K562 (cell line): ENCODE measurements around the gene OSBP2. TPM values are rescaled to one million over a fixed set of nuclear protein-coding genes. Genes with fewer than 3 reads are reported as not detected.

Experiments used
- ARID1B ChIP-seq: fragments of 450-650 bp; IDR thresholded peaks from 2 replicates; pipeline ENCODE4 v1.6.1; 2016; ENCODE audit warnings: antibody characterized with exemption, mild to moderate bottlenecking, inconsistent platforms
- CUX1 ChIP-seq: fragments of 200-800 bp; sonication (Bioruptor generic); IDR thresholded peaks from 2 replicates; pipeline ENCODE4 v1.6.1; 2016; ENCODE audit warnings: missing genetic modification characterization, missing compliant biosample characterization
- DEAF1 ChIP-seq: fragments of 450-650 bp; formaldehyde crosslinking; IDR thresholded peaks from 2 replicates; pipeline ENCODE4 v1.4.0; 2020; ENCODE audit warnings: mild to moderate bottlenecking, moderate library complexity
- EP400 ChIP-seq: fragments of 450-650 bp; IDR thresholded peaks from 2 replicates; pipeline ENCODE4 v1.6.1; 2017; ENCODE audit warnings: antibody characterized with exemption, mild to moderate bottlenecking, moderate library complexity
- HDAC3 ChIP-seq: fragments of 450-650 bp; IDR thresholded peaks from 2 replicates; pipeline ENCODE4 v1.6.1; 2018; ENCODE audit warnings: borderline replicate concordance, mild to moderate bottlenecking, moderate library complexity; ENCODE audit not compliant: partially characterized antibody
- NELFE ChIP-seq: IDR thresholded peaks from 2 replicates; pipeline ENCODE4 v1.6.1; 2011; ENCODE audit warnings: mild to moderate bottlenecking; ENCODE audit not compliant: insufficient read depth, insufficient read length
- NFE2 ChIP-seq: IDR thresholded peaks from 2 replicates; pipeline ENCODE4 v1.6.1; 2014; ENCODE audit warnings: antibody characterized with exemption, low read depth
- NFRKB ChIP-seq: fragments of 450-650 bp; IDR thresholded peaks from 2 replicates; pipeline ENCODE4 v1.6.1; 2016; ENCODE audit warnings: low read depth
- NR2C1 ChIP-seq, 2 experiments: fragments of 450-650 bp; IDR thresholded peaks; 2 replicates each; pipeline ENCODE4 v1.6.1; 2017; ENCODE audit warnings: mild to moderate bottlenecking in 2 of 2, antibody characterized with exemption in 1 of 2, inconsistent platforms in 1 of 2, missing compliant biosample characterization in 1 of 2, missing genetic modification characterization in 1 of 2
- SMAD4 ChIP-seq: fragments of 250-450 bp; sonication (Bioruptor Pico); conservative IDR thresholded peaks from 2 replicates; pipeline ENCODE4 v1.8.0; 2021; ENCODE audit warnings: inconsistent platforms, mild to moderate bottlenecking, moderate library complexity
- SMARCE1 ChIP-seq: fragments of 450-650 bp; IDR thresholded peaks from 2 replicates; pipeline ENCODE4 v1.7.1; 2016; ENCODE audit warnings: mild to moderate bottlenecking
- TCF7L2 ChIP-seq: fragments of 150-350 bp; IDR thresholded peaks from 2 replicates; pipeline ENCODE4 v1.6.1; 2016; ENCODE audit warnings: low read depth, mild to moderate bottlenecking, low read length, moderate library complexity
- TEAD4 ChIP-seq, 2 experiments: sonication (generic) in 1 of 2; formaldehyde crosslinking in 1 of 2; IDR thresholded peaks; 2 replicates each; pipeline versions ENCODE4 v1.6.1 to v1.8.0; 2012 to 2022; ENCODE audit warnings: borderline replicate concordance in 1 of 2, inconsistent platforms in 1 of 2, low read length in 1 of 2, mild to moderate bottlenecking in 1 of 2, missing genetic modification reagents in 1 of 2
- ZFP30 ChIP-seq: fragments of 250-450 bp; sonication (Bioruptor Pico); IDR thresholded peaks from 2 replicates; pipeline ENCODE4 v1.8.0; 2022; ENCODE audit warnings: moderate library complexity, mild to moderate bottlenecking, inconsistent platforms, borderline replicate concordance
- ZFX ChIP-seq: sonication (generic); formaldehyde crosslinking; IDR thresholded peaks from 2 replicates; pipeline ENCODE4 v1.8.0; 2022; ENCODE audit warnings: mild to moderate bottlenecking, missing genetic modification reagents, moderate library complexity
- ZNF263 ChIP-seq: sonication (generic); formaldehyde crosslinking; IDR thresholded peaks from 2 replicates; pipeline ENCODE4 v1.8.0; 2022; ENCODE audit warnings: mild to moderate bottlenecking, missing genetic modification reagents, borderline replicate concordance
- ZSCAN29 ChIP-seq: fragments of 450-650 bp; IDR thresholded peaks from 2 replicates; pipeline ENCODE4 v1.6.1; 2017
- polyA plus RNA-seq, 8 experiments: library from polyadenylated mRNA; depleted of rRNA in 4 of 8; stranded (reverse) in 5 of 8; unstranded in 3 of 8; fragments of >200 nt; fragmentation: Nextera tagmentation in 2 of 8; fragmentation: Illumina TruSeq in 1 of 8; extraction: Ambion mirVana in 2 of 8; extraction: Trizol in 1 of 8; gene quantifications; 2 replicates each; pipeline versions ENCODE4 v1.2.1 to v1.2.3, GENCODE V29; 2011 to 2014; ENCODE audit warnings: inconsistent platforms in 1 of 8, missing spikeins in 1 of 8
- total RNA-seq, 7 experiments: library from RNA; depleted of rRNA in 6 of 7; stranded (reverse); fragments of >200 nt in 6 of 7; fragmentation: Illumina TruSeq in 2 of 7; extraction: Trizol in 2 of 7; gene quantifications; 2 replicates each; pipeline versions ENCODE4 v1.2.1 to v1.2.3, GENCODE V29; 2011 to 2021; ENCODE audit warnings: low replicate concordance in 1 of 7
- TF ChIP-seq, protein P1 (sequence below): fragments of 200-400 bp; formaldehyde crosslinking; IDR thresholded peaks from 2 replicates; pipeline ENCODE4 v1.6.1; 2017; ENCODE audit warnings: mild to moderate bottlenecking, low read depth, low read length, moderate library complexity

Gene OSBP2
- total and polyA plus RNA-seq, 9 of the 15 experiments (the other 6 are each of a cell fraction or from before 2014, with no cell fraction given): 0.52 to 29.5 (median 21.6) TPM

DNA sequence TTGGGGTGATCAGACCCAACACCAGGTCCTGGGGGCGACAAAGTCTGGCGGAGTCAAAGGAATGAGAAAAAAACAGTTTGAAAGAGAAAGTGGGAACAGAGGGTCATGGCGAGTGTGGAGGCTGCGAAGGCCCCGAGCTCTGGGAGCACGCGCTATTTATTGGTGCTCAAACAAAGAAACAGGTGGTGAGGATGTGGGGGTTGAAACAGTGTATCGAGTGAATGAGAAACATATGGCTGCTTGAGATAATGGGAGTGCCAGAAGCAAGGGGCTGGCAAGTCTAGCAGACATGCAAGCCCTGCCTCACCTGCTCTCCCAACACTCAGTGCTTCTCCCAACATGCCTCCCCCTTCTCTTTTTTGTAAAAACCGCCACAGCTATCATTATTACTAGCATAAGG is 19.2 kb upstream of the OSBP2 start (continued):
- TF ChIP-seq NR2C1 (IDR thresholded peaks at IDR 0.05) (no peak), NR2C1 (tag; IDR thresholded peaks at IDR 0.05) (no peak), NELFE (no peak), SMAD4 (CRISPR knock-in tag) (peak; percentile 26; the same call in 1 of the 2 replicates), NFE2 (no peak), ZFX (peak; percentile 53), TCF7L2 (no peak), TEAD4 (IDR thresholded peaks at IDR 0.05; ENCODE audit: low read length) (peak; percentile 53; the same call in 1 of the 2 replicates), TEAD4 (CRISPR knock-in tag; IDR thresholded peaks at IDR 0.05; ENCODE audit: borderline replicate concordance) (no peak), CUX1 (CRISPR knock-in tag) (no peak), EP400 (0 out of 2 replicates have a peak, but pooled peaks have one; percentile 13), ZNF263 (CRISPR knock-in tag) (no peak), NFRKB (no peak), ZFP30 (no peak), HDAC3 (no peak), SMARCE1 (0 out of 2 replicates have a peak, but pooled peaks have one; percentile 19), DEAF1 (CRISPR knock-in tag) (no peak), ZSCAN29 (no peak), ARID1B (peak; percentile 77)
- TF ChIP-seq, protein P1, sequence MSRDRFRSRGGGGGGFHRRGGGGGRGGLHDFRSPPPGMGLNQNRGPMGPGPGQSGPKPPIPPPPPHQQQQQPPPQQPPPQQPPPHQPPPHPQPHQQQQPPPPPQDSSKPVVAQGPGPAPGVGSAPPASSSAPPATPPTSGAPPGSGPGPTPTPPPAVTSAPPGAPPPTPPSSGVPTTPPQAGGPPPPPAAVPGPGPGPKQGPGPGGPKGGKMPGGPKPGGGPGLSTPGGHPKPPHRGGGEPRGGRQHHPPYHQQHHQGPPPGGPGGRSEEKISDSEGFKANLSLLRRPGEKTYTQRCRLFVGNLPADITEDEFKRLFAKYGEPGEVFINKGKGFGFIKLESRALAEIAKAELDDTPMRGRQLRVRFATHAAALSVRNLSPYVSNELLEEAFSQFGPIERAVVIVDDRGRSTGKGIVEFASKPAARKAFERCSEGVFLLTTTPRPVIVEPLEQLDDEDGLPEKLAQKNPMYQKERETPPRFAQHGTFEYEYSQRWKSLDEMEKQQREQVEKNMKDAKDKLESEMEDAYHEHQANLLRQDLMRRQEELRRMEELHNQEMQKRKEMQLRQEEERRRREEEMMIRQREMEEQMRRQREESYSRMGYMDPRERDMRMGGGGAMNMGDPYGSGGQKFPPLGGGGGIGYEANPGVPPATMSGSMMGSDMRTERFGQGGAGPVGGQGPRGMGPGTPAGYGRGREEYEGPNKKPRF: no peak
